GM18526 (cell line): ENCODE results near the gene HOXC13.

Experiments used
- POLR2A ChIP-seq: IDR thresholded peaks from 3 replicates; pipeline ENCODE4 v1.6.1; 2011; ENCODE audit not compliant: insufficient read length; ENCODE audit errors: extremely low read depth

The HOXC13 gene

GRCh38 chr12:53969588-53970259, 31.1 kb downstream of the HOXC13 start:
- TF ChIP-seq POLR2A = no peak

GRCh38 chr12:53970451-53970850, 31.8 kb downstream of the HOXC13 start:
- TF ChIP-seq POLR2A = no peak

GRCh38 chr12:53971129-53971528, 32.5 kb downstream of the HOXC13 start:
- TF ChIP-seq POLR2A = no peak

GRCh38 chr12:53971686-53972085, 33.1 kb downstream of the HOXC13 start:
- TF ChIP-seq POLR2A = no peak

GRCh38 chr12:53972152-53972702, 33.6 kb downstream of the HOXC13 start:
- no peak for TF ChIP-seq POLR2A

- TF ChIP-seq POLR2A = no peak
Observed at GRCh38 chr12:53972722-53973235, 34.1 kb downstream of the HOXC13 start, which contains the start of gene HOXC11. TSS of gene HOXC11 (plus strand) at chr12:53973126. CDS start at chr12:53973242, 116 bp downstream.

- no peak for TF ChIP-seq POLR2A
Observed at GRCh38 chr12:53973236-53974042, 34.8 kb downstream of the HOXC13 start.

- no peak for TF ChIP-seq POLR2A
Observed at GRCh38 chr12:53974084-53975063, 35.7 kb downstream of the HOXC13 start, which contains the start of gene HOTAIR. TSS of gene HOTAIR (minus strand) at chr12:53974954.

GRCh38 chr12:53975064-53975471, 36.4 kb downstream of the HOXC13 start:
- no peak for TF ChIP-seq POLR2A

GRCh38 chr12:53975479-53976152, 37.0 kb downstream of the HOXC13 start:
- no peak for TF ChIP-seq POLR2A

GRCh38 chr12:53976172-53976822, 37.7 kb downstream of the HOXC13 start:
- no peak for TF ChIP-seq POLR2A

GRCh38 chr12:53976823-53977595, 38.4 kb downstream of the HOXC13 start:
- no peak for TF ChIP-seq POLR2A
